Endothelial cell (in vitro differentiated cells): ENCODE measurements around the gene PDE4B. TPM values are rescaled to one million over a fixed set of nuclear protein-coding genes. Genes with fewer than 3 reads are reported as not detected.
"Not testable (repeated sequence)": the region's sequence is repeated elsewhere in the genome, so short reads cannot be mapped to it uniquely, and the experiment has no call there.

Source experiments
- DNase-seq: peaks from one replicate; pipeline ENCODE4 v3.0.0; 2021; ENCODE audit warnings: low spot score
- H3K27ac Mint-ChIP-seq: one replicate; pipeline ENCODE4 v1.8.0; 2021; ENCODE audit warnings: mixed read lengths, inconsistent platforms; ENCODE audit not compliant: unreplicated experiment
- H3K27me3 Mint-ChIP-seq: one replicate; pipeline ENCODE4 v1.8.0; 2021; ENCODE audit warnings: mild to moderate bottlenecking, moderate library complexity, mixed read lengths, inconsistent platforms; ENCODE audit not compliant: unreplicated experiment
- H3K36me3 Mint-ChIP-seq: one replicate; pipeline ENCODE4 v1.8.0; 2021; ENCODE audit warnings: mild to moderate bottlenecking, low read depth, mixed read lengths, inconsistent platforms; ENCODE audit not compliant: unreplicated experiment
- H3K4me1 Mint-ChIP-seq: one replicate; pipeline ENCODE4 v1.8.0; 2021; ENCODE audit warnings: mild to moderate bottlenecking, mixed read lengths, inconsistent platforms; ENCODE audit not compliant: unreplicated experiment
- H3K4me3 Mint-ChIP-seq: one replicate; pipeline ENCODE4 v1.8.0; 2021; ENCODE audit warnings: mild to moderate bottlenecking, mixed read lengths, inconsistent platforms; ENCODE audit not compliant: unreplicated experiment
- H3K9me3 Mint-ChIP-seq: one replicate; pipeline ENCODE4 v1.8.0; 2021; ENCODE audit warnings: mixed read lengths, inconsistent platforms; ENCODE audit not compliant: unreplicated experiment
- total RNA-seq: library from RNA; stranded (reverse); fragmentation: NEBNext Ultra II Directional; extraction: Animal tissue kit (Norgen Biotek cat#: 25700); gene quantifications from one replicate; pipeline ENCODE4 v1.2.1, GENCODE V29; 2021; ENCODE audit not compliant: unreplicated experiment
- TF ChIP-seq, protein P1 (sequence below): fragments of 200-600 bp; sonication (generic); IDR thresholded peaks from one replicate; pipeline ENCODE4 v1.5.0; 2021; ENCODE audit warnings: antibody characterized with exemption; ENCODE audit not compliant: unreplicated experiment

Gene PDE4B
- total RNA-seq, 1 donor from 2014 or later: 45.6 TPM

DNA sequence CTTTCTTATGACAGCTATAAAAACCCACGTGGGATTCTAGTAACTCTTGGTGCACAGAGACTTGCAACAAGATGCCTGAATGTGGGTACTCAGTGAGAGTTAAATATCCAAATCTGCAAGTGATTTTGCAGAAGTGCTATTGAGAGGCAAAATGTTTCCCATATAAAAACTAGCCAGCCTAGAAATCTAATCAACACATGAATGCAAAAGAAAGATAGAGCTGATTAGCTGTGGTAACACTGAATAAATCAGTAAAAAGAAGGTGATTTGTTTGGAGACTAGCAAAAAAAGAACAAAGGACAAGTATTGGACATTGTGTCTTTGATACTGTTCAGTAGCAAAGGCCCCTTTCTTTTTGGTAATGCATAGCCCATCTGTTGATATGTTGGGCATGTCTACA lies 527.5 kb downstream of the PDE4B start:
- no peaks in the 10 kb centered on the region for H3K36me3 Mint-ChIP-seq
- no peaks in the 10 kb centered on the region for H3K9me3 Mint-ChIP-seq
- peaks cover 13% of the 10 kb centered on the region for H3K4me1 Mint-ChIP-seq
- no peak for DNase-seq
- H3K27ac Mint-ChIP-seq: no peak overlapping the region
- H3K27me3 Mint-ChIP-seq: no peaks in the 10 kb centered on the region
- H3K4me3 Mint-ChIP-seq: no peak overlapping the region
- TF ChIP-seq, protein P1, sequence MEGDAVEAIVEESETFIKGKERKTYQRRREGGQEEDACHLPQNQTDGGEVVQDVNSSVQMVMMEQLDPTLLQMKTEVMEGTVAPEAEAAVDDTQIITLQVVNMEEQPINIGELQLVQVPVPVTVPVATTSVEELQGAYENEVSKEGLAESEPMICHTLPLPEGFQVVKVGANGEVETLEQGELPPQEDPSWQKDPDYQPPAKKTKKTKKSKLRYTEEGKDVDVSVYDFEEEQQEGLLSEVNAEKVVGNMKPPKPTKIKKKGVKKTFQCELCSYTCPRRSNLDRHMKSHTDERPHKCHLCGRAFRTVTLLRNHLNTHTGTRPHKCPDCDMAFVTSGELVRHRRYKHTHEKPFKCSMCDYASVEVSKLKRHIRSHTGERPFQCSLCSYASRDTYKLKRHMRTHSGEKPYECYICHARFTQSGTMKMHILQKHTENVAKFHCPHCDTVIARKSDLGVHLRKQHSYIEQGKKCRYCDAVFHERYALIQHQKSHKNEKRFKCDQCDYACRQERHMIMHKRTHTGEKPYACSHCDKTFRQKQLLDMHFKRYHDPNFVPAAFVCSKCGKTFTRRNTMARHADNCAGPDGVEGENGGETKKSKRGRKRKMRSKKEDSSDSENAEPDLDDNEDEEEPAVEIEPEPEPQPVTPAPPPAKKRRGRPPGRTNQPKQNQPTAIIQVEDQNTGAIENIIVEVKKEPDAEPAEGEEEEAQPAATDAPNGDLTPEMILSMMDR: no peak

DNA sequence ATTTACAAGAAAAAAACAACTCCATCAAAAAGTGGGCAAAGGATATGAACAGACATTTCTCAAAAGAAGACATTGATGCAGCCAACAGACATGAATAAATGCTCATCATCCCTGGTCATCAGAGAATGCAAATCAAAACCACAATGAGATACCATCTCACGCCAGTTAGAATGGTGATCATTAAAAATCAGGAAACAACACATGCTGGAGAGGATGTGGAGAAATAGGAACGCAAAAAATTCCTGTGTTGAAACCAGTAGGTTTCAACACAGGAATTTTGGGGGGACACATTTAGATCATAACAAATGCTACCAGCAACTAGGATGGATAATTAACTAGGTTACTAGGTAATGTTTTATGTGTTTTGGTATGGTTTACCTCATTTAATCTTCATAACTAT lies 529.8 kb downstream of the PDE4B start:
- not testable (repeated sequence) for H3K36me3 Mint-ChIP-seq, H3K27me3 Mint-ChIP-seq, H3K9me3 Mint-ChIP-seq, H3K27ac Mint-ChIP-seq, H3K4me3 Mint-ChIP-seq, DNase-seq
- H3K4me1 Mint-ChIP-seq: peaks cover 29% of the 10 kb centered on the region

DNA sequence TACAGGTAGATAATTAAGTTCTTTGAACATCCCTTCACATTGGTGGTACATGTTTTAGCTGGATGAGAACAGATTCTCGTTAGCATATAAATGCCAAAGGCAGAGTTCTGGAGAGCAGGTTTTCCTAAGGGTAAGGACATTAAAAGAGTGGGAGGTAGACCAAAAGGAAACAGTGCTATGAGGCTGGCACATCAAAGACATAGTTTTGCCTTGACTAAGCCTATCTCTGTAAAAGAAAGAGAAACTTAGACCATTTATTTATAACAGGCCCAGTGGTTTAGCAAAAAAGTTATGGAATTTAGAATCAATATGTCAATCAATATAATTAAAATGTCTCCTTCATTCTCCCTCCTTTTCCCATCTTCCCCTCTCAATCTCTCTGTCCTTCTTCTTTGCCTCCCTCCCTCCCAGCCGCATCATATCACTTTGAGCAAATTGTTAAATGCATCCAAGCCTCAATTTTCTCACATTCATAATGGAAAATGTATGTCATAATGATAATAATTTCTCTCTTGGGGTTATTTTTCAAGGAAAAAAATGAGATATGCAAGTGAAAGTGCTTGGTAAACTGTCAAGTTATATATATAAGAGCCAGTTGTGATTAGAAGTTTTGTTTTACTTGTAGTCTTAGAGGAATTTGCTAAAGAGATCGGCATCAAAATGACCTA lies 531.4 kb downstream of the PDE4B start:
- H3K27ac Mint-ChIP-seq: no peak overlapping the region
- H3K4me1 Mint-ChIP-seq: peaks cover 36% of the 10 kb centered on the region
- TF ChIP-seq, protein P1: no peak
- no peak overlapping the region for H3K4me3 Mint-ChIP-seq
- H3K27me3 Mint-ChIP-seq: no peaks in the 10 kb centered on the region
- H3K36me3 Mint-ChIP-seq: no peaks in the 10 kb centered on the region
- DNase-seq: no peak
- no peaks in the 10 kb centered on the region for H3K9me3 Mint-ChIP-seq

DNA sequence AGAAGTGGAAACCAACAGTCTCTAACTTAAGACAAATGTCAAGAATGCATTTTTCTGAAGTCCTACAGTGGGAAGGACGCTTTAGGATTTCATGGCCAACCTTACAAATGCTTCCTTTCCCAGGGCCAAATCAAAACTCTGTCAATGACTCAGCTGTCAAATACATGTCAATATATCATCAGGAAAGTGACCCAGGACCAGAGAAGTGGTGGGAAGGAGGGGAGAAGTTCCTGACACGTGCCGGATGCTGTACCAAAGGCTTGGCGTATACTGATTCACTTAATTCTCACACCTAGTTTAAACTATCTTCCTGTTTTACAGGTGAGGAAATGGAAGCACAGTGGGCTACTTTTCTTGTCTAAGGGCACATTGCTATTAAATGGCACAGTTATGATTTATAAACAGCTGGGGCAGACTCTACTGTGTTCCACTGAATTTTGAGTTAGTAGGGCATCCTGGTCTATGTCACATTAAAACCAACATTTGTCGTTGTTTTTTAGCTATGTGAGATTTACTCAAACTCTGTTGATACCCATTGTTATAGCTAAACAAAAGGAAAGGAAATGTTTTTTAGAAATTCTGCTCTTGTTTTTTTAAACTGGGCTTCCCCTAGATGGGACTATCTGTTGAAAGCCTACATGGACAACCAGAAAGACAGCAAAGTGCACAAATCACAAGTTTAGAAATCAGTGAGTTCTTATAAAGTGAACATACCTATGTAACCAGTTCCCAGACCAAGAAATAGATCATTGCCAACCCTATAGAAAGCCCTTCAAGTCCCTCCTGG lies 533.1 kb downstream of the PDE4B start:
- no peaks in the 10 kb centered on the region for H3K9me3 Mint-ChIP-seq
- H3K27ac Mint-ChIP-seq: peak overlapping the region; percentile 26
- no peak for DNase-seq
- peaks cover 44% of the 10 kb centered on the region for H3K4me1 Mint-ChIP-seq
- TF ChIP-seq, protein P1: no peak
- H3K4me3 Mint-ChIP-seq: no peak overlapping the region
- H3K27me3 Mint-ChIP-seq: no peaks in the 10 kb centered on the region
- no peaks in the 10 kb centered on the region for H3K36me3 Mint-ChIP-seq

DNA sequence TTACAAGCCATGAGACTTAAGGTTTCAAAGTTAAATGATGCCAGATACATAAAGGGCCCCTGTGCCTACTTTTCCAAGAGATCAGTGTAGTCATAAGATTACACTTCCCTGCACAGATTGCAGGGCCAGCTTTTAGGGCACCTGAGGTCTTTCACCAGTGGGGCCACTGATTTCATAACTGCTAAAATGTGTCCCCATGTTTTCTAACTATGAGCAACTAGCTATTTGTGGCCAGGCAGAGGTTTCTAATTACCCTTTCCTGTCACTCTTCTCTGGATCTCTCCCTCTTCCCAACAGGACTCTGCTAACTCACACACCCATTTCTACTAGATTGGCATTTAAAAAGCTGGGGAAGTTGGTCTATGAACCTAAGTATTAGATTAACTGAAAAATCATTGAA lies 534.2 kb downstream of the PDE4B start:
- Mint-ChIP-seq H3K9me3 (no peaks in the 10 kb centered on the region), H3K4me3 (no peak overlapping the region), H3K36me3 (no peaks in the 10 kb centered on the region), H3K4me1 (peaks cover 44% of the 10 kb centered on the region), H3K27ac (no peak overlapping the region), H3K27me3 (no peaks in the 10 kb centered on the region)
- DNase-seq: no peak
- TF ChIP-seq, protein P1: no peak
